ENCODE results near the gene RPTOR. TPM values are rescaled to one million over a fixed set of nuclear protein-coding genes. Genes with fewer than 3 reads are reported as not detected.

RPTOR gene
- total RNA-seq, 3 donors from 2014 or later (not counting 1 experiment from before 2014, with no cell fraction given), result 49.2 to 63.6 (median 55.4) TPM

GRCh38 chr17:80921159-80921558 lies 376.5 kb downstream of the RPTOR start:
- H3K4me1 Mint-ChIP-seq, result no peaks in the 10 kb centered on the region
- H3K27me3 Mint-ChIP-seq (ENCODE audit: low read depth in 2 of 2), result no peaks in the 10 kb centered on the region
- Histone ChIP-seq H3K4me3 (ENCODE audit: low read length) (no peak overlapping the region), H3K27ac (ENCODE audit: low read length) (no peak overlapping the region), H3K9me3 (ENCODE audit: control insufficient read depth, insufficient read depth, low read length) (no peaks in the 10 kb centered on the region), H3K27me3 (ENCODE audit: control insufficient read depth, insufficient read depth, low read length) (no peaks in the 10 kb centered on the region), H3K36me3 (ENCODE audit: control insufficient read depth, insufficient read depth, low read length) (peaks cover 31% of the 10 kb centered on the region), H3K4me1 (ENCODE audit: control insufficient read depth, insufficient read depth, low read length) (no peaks in the 10 kb centered on the region)
- H3K27ac Mint-ChIP-seq, result no peak overlapping the region
- H3K36me3 Mint-ChIP-seq, result no peaks in the 10 kb centered on the region
- 78% methylated on average over 22 of the region's 22 CpGs for WGBS (ENCODE audit: insufficient coverage)
- intact Hi-C loops (cut with micrococcal nuclease), result no loop called here
- TF ChIP-seq CTCF (IDR thresholded peaks at IDR 0.05), result no peak
- H3K4me3 Mint-ChIP-seq, result no peak overlapping the region
- DNase-seq (no peak), ATAC-seq (no peak)
- no peaks in the 10 kb centered on the region for H3K9me3 Mint-ChIP-seq

GRCh38 chr17:80921741-80922579 lies 377.3 kb downstream of the RPTOR start:
- Mint-ChIP-seq H3K27me3 (ENCODE audit: low read depth in 2 of 2) (no peaks in the 10 kb centered on the region), H3K36me3 (no peaks in the 10 kb centered on the region), H3K4me1 (no peaks in the 10 kb centered on the region), H3K4me3 (no peak overlapping the region), H3K27ac (no peak overlapping the region), H3K9me3 (no peaks in the 10 kb centered on the region)
- Histone ChIP-seq H3K9me3 (ENCODE audit: control insufficient read depth, insufficient read depth, low read length) (no peaks in the 10 kb centered on the region), H3K36me3 (ENCODE audit: control insufficient read depth, insufficient read depth, low read length) (peaks cover 36% of the 10 kb centered on the region), H3K27me3 (ENCODE audit: control insufficient read depth, insufficient read depth, low read length) (no peaks in the 10 kb centered on the region), H3K4me3 (ENCODE audit: low read length) (no peak overlapping the region), H3K27ac (ENCODE audit: low read length) (no peak overlapping the region), H3K4me1 (ENCODE audit: control insufficient read depth, insufficient read depth, low read length) (no peaks in the 10 kb centered on the region)
- no peak for ATAC-seq
- intact Hi-C loops (cut with micrococcal nuclease), result no loop called here
- no peak for DNase-seq
- WGBS (ENCODE audit: insufficient coverage), result 91% methylated on average over 28 of the region's 28 CpGs
- TF ChIP-seq CTCF (IDR thresholded peaks at IDR 0.05), result no peak

GRCh38 chr17:80922580-80923160 lies 378.0 kb downstream of the RPTOR start:
- WGBS (ENCODE audit: insufficient coverage), result 95% methylated on average over 33 of the region's 33 CpGs
- Histone ChIP-seq H3K36me3 (ENCODE audit: control insufficient read depth, insufficient read depth, low read length) (peaks cover 37% of the 10 kb centered on the region), H3K9me3 (ENCODE audit: control insufficient read depth, insufficient read depth, low read length) (no peaks in the 10 kb centered on the region), H3K4me1 (ENCODE audit: control insufficient read depth, insufficient read depth, low read length) (no peaks in the 10 kb centered on the region), H3K27ac (ENCODE audit: low read length) (no peak overlapping the region), H3K27me3 (ENCODE audit: control insufficient read depth, insufficient read depth, low read length) (no peaks in the 10 kb centered on the region), H3K4me3 (ENCODE audit: low read length) (no peak overlapping the region)
- TF ChIP-seq CTCF (IDR thresholded peaks at IDR 0.05), result no peak
- no peak overlapping the region for H3K27ac Mint-ChIP-seq
- H3K4me3 Mint-ChIP-seq, result no peak overlapping the region
- no peaks in the 10 kb centered on the region for H3K4me1 Mint-ChIP-seq
- no peaks in the 10 kb centered on the region for H3K36me3 Mint-ChIP-seq
- no peaks in the 10 kb centered on the region for H3K9me3 Mint-ChIP-seq
- DNase-seq, result no peak
- intact Hi-C loops (cut with micrococcal nuclease), result no loop called here
- ATAC-seq, result no peak
- no peaks in the 10 kb centered on the region for H3K27me3 Mint-ChIP-seq (ENCODE audit: low read depth in 2 of 2)
